Measurements from ENCODE around the gene DYNLT2B.
"Not testable (repeated sequence)": the region's sequence is repeated elsewhere in the genome, so short reads cannot be mapped to it uniquely, and the experiment has no call there.

Gene DYNLT2B

GRCh38 chr3:196326936-196327335 lies 8.9 kb upstream of the DYNLT2B start:
- no peak for DNase-seq (ENCODE audit: low spot score)

DNA sequence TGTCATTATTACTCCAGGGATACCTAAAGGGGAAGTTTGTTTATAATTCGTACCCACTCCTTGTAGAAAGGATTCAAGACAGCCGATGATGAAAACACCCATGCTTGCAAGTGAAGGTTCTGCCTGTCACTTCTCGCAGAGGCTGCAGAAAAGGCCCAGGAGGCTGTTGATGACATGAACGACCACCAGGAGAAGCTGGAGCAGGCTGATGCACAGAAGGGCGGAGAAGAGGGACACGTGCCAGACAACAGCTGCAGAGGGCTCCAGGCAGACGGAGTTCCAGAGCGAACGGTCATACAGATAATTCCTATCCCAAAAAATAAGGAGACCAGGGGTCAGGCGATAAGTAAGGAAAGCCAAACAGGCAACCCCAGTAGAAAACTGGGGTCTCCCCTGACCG lies 5.7 kb upstream of the DYNLT2B start:
- no peak for DNase-seq (ENCODE audit: low spot score)

- no peak for DNase-seq (ENCODE audit: low spot score)
These were observed 5.0 kb upstream of the DYNLT2B start for GRCh38 chr3:196323016-196323415.

DNA sequence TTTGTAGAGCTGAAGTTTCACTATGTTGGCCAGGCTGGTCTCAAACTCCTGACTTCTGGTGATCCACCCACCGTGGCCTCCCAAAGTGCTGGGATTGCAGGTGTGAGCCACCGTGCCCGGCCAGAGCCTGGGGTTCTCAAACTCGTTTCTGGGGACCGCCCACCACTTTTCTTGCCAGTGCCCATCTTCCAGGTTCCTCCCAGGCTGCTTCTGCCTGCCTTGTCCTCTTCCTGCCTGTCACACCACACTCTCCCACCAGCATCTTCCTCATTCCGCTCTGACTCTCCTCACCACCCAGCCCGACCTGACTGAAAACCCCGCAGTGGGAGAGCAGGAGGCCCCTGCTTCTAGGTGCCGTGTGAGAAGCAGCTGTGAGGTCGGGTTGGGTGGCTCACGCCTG lies 3.1 kb upstream of the DYNLT2B start:
- DNase-seq (ENCODE audit: low spot score) = no peak

GRCh38 chr3:196320137-196320536 lies 2.1 kb upstream of the DYNLT2B start:
- no peak for DNase-seq (ENCODE audit: low spot score)

- not testable (repeated sequence) for DNase-seq (ENCODE audit: low spot score)
These were observed 997 bp downstream of the DYNLT2B start for GRCh38 chr3:196316799-196317686.

GRCh38 chr3:196315821-196316220 lies 2.2 kb downstream of the DYNLT2B start:
- no peak for DNase-seq (ENCODE audit: low spot score)

GRCh38 chr3:196314597-196314996 lies 3.4 kb downstream of the DYNLT2B start:
- DNase-seq (ENCODE audit: low spot score) = no peak

DNA sequence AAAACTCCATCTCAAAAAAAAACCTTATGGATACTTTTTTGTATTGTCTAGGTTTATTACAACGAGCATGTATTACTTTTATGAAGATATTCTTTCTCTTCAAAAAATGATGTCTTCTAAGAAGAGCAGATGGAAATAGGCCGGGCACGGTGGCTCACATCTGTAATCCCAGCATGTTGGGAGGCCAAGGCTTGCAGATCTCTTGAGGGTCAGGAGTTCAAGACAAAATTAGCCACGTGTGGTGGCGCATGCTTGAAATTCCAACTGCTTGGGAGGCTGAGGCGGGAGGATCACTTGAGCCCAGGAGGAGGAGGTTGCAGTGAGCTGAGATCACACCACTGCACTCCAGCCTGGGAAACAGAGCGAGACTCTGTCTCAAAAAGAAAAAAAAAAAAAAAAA lies 4.0 kb downstream of the DYNLT2B start:
- not testable (repeated sequence) for DNase-seq (ENCODE audit: low spot score)

GRCh38 chr3:196302960-196303359 lies 15.1 kb downstream of the DYNLT2B start:
- not testable (repeated sequence) for DNase-seq (ENCODE audit: low spot score)

DNA sequence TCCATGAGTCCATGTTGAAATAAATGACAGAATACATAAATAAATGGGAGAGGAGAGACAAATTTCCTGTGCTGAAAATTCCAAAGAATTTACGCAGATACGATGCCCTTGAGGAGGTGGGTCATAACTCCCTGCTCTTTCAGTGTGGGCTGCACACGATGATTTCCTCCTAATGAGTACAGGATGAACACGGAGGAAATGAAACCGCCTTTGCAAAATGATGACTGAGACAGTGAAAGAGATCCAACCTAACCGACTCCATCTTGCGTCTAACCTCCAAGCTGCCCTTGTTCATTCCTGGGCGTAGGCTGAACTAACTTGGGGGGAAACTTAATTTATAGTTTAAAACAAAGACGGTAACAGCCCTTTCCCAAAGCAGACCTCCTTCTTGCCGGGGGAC lies 15.5 kb downstream of the DYNLT2B start:
- not testable (repeated sequence) for DNase-seq (ENCODE audit: low spot score)

GRCh38 chr3:196298521-196298920 lies 19.5 kb downstream of the DYNLT2B start:
- no peak for DNase-seq (ENCODE audit: low spot score)

- no peak for DNase-seq (ENCODE audit: low spot score)
These were observed 25.6 kb downstream of the DYNLT2B start for GRCh38 chr3:196292286-196292923.

GRCh38 chr3:196288141-196288460 lies 29.9 kb downstream of the DYNLT2B start:
- DNase-seq (ENCODE audit: low spot score) = peak; percentile 32

DNA sequence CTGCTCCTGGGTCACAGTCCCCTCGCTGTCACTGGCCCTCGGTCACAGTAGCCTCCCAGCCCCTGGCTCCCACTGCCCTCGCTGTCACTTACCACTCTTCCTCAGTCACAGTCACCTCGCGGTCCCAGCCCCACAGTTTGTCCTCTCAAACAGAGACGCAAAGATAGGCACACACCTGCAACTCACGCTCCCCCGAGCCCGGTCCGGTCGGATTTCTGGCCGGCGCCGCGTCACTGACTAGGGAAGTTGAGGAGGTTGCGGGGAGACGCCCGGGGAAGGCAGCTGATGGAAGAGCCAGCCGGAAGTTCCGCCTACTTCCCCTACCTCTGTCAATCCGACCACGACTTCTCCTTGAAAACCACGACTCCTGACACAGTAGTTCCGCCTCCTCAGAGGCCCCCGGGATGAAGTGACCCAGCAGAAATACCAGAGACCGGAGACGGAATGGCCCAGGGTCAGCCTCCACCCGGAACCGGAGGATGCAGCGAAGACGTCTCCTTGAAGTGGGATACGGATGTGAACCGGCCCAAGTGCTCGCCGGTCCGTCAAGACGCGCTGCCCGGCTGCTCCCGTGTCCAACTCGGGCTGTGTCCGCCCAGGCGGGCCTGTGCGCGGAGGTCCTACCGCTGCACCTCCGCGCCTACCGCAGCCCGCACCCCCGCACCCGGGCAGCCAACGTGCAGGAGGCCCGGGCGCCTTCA lies 30.4 kb downstream of the DYNLT2B start, which contains the start of gene PCYT1A:
Gene PCYT1A, minus strand, starts transcription at position 287 of the 701 bp plus-strand sequence. CDS start 17,195 bp downstream, outside the sequence.
- peak; percentile 97 for DNase-seq (ENCODE audit: low spot score)

GRCh38 chr3:196287090-196287439 lies 31.0 kb downstream of the DYNLT2B start:
- peak; percentile 26 for DNase-seq (ENCODE audit: low spot score)

DNA sequence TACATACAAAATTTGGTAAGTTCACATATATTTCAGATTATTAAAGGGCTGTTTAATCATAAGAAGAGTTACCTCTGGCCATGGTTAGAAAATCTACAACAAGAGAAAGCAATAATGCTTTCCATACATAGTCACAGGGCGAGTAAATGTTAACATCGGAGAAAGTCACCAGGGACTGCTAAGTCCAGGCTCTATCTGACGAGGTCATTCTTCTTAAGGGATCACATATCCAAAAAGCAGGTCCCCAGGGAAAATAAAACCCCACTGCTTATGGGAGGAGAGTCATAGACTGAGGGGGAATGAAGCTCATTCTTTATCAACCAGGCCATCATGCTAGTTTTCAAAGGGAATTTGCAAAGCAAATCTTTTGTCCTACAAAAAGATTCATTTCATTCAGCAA lies 33.6 kb downstream of the DYNLT2B start:
- DNase-seq (ENCODE audit: low spot score) = no peak

- DNase-seq (ENCODE audit: low spot score) = no peak
These were observed 36.1 kb downstream of the DYNLT2B start for GRCh38 chr3:196281962-196282361.

DNA sequence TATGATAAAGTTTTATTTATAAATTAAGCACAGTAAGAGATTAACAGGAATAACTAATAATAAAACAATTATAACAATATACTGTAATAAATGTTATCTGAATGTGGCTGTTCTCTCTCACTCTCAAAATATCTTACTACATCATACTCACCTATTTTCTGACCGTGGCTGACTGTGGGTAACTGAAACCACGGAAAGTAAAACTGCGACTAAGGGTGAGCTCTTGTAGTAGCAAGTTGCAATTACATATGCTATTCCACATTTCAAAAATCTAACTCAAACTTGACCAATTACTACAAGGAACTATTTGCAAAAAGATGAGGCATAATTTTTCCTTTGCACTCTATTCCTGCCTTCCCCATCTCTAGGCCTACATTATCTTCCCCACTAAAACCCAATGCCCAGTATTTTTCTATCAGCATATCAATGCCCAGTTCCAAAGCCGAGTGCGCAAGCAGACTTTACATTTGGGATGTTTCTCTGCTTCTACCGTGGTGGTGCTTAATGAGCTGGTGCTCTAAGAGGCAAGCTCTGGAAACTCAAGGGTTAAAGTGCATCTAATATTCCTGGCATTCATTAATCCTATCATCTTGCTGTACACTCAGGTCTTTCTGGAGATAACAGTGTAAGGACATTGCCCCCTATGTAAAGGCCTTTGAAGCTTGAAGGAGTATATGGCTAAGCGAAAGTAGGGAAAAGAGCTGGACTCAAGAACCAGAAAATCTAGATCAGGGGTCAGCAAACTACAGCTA lies 37.2 kb downstream of the DYNLT2B start:
- no peak for DNase-seq (ENCODE audit: low spot score)

GRCh38 chr3:196275126-196275525 lies 42.9 kb downstream of the DYNLT2B start:
- DNase-seq (ENCODE audit: low spot score) = no peak

DNA sequence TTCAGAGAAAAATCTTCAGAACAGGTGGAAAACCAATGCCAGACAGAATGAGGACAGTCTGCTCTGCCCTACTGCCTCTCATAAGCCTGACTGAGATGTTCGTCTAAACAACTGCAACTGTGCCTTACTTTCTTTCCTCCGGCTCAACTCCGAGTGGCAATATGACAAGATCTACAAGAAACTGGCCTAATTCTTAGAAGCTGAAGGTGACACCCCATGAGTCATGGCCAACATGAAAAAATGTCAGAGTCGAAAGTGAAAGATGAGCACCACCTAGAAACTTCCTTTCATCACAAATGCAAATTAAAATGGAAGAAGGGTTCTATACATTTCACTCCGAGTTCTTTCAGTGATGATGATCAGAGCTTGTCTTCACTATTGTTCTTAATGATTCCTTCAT lies 43.5 kb downstream of the DYNLT2B start:
- DNase-seq (ENCODE audit: low spot score) = no peak

GRCh38 chr3:196273655-196274054 lies 44.4 kb downstream of the DYNLT2B start:
- no peak for DNase-seq (ENCODE audit: low spot score)
